HG03097 (cell line): Measurements from ENCODE around the gene NCBP3.
A peak's percentile ranks its signal among the peaks of the same experiment; 100 is the strongest.
"Not testable (repeated sequence)": the region's sequence is repeated elsewhere in the genome, so short reads cannot be mapped to it uniquely, and the experiment has no call there.

Experiments used
- ATAC-seq: cut with Tn5 transposase; IDR thresholded peaks from one replicate; pipeline ENCODE4 v1.9.1; 2021; ENCODE audit not compliant: unreplicated experiment, low FRiP score

Gene NCBP3

DNA sequence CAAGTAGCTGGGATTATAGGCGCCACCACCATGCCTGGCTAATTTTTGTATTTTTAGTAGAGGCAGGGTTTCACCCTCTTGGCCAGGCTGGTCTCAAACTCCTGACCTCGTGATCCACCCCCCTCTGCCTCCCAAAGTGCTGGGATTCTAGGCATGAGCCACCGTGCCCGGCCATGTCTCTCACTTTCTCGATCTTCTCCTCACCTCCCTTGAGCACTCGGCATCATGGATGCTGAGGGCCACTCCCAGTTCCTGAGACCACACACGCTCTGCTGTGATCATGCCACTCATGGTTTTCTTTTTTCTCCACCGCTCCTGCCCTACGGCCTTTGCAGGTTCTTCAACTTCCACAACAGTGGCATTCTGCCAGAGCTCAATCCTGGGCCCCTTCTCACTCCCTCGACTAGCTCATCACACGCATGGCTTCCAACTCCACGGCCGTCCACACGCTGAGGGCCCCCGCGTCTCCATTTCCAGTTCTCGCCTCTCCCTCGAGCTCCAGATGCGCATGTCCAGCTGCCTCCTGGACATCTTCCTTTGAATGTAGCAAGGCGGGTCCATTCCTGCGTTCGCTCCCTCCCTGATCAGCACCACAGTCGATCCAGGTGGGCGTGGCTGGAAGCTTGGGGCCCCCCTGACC lies 5.5 kb upstream of the NCBP3 start:
- no peak for ATAC-seq

DNA sequence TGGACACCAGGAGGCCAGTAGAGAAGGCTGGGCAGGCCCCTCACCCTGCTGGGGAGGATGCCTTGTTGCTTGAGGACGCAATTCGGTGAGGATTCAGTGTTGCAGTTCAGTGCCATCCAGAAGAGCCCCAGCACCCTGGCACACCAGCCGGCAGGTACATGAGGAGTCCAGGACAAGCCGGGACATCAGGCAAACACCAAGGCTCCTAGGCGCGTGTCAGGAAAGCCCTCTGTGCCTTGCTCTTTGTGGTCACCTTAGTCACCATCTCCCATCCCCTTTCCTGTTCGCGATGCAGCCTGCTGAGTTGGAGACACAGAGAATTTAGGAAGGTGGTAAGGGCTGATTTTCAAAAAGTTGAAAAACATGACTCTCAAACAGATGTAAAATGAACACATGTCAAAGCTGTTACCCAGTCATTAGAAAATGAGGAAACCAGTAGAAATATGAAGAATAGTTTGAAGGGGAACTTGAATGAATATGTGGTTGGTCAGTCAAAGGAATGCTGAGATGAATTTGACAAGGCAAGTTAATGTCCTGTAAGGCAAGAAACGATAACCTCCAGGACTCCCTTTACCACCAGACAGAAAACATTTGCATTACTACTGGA lies 2.3 kb upstream of the NCBP3 start:
- no peak for ATAC-seq

DNA sequence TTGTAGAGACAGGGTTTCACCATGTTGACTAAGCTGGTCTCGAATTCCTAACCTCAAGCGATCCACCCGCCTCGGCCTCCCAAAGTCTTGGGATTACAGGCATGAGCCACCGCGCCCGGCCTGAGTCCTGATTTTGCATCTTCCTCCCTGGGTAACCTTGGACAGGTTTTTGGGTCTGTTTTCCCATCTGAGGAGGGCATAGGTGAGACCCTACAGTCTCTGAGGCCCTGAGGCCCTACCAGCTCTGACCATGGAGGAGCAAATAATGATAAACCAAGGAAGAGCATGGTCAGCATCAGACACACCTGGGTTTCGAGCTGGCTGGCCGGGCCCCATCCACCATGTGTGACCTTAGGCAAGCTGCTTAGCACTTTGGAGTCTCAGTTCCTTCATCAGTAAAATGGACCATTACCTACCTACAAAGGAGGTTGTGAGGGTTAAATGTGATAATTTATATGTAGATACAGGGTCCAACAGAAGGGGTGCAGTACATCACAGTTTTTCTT lies 1.2 kb upstream of the NCBP3 start:
- ATAC-seq = no peak

DNA sequence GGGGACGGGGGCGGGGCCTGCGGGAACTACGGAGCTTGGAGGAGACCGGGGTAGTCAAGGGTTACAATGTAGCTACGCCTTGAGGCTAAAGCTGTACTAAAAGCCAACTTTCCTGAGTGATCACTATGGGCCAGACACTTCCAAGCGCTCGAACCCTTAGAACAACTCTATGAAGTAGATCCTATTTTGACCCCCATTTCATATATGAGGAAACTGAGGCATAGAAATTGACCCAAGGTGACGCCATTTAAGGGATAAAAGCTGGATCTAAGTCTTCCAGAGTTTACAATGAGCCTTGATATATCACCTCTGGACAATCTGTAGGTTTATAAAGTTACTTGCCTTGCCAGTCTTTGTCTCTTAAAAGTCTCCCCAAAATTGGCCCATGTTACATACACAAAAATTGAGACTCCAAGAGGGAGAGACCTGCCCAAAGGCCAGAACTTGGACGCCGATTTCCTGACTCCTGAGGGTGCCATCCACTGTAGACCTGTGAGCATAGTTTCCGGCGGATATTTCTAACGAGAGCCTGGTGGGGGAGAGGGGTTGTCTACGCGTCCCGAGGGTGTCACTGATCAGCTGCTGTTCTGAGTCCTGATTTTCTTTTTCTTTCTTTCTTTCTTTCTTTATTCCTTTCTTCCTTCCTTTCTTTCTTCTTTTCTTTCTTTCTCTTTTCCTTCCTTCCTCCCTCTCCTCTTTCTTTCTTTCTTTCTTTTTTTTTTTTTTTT lies 555 bp upstream of the NCBP3 start:
- no peak for ATAC-seq

- ATAC-seq = peak; percentile 11
Observed at GRCh38 chr17:3845291-3845620, 790 bp downstream of the NCBP3 start.

DNA sequence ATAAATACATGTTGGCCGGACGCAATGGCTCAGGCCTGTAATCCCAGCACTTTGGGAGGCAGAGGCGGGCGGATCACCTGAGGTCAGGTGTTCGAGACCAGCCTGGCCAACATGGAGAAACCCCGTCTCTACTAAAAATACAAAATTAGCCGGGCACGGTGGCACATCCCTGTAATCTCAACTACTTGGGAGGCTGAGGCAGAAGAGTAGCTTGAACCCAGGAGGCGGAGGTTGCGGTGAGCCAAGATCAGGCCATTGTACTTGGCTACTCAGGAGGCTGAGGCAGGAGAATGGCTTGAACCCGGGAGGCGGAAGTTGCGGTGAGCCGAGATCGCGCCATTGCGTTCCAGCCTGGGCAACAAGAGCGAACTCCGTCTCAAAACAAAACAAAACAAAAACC lies 1.5 kb downstream of the NCBP3 start:
- ATAC-seq = not testable (repeated sequence)

GRCh38 chr17:3843935-3844516 lies 2.0 kb downstream of the NCBP3 start:
- no peak for ATAC-seq

- ATAC-seq = no peak
Observed at GRCh38 chr17:3838206-3838605, 7.8 kb downstream of the NCBP3 start.

- ATAC-seq = no peak
Observed at GRCh38 chr17:3836551-3836950, 9.5 kb downstream of the NCBP3 start.

DNA sequence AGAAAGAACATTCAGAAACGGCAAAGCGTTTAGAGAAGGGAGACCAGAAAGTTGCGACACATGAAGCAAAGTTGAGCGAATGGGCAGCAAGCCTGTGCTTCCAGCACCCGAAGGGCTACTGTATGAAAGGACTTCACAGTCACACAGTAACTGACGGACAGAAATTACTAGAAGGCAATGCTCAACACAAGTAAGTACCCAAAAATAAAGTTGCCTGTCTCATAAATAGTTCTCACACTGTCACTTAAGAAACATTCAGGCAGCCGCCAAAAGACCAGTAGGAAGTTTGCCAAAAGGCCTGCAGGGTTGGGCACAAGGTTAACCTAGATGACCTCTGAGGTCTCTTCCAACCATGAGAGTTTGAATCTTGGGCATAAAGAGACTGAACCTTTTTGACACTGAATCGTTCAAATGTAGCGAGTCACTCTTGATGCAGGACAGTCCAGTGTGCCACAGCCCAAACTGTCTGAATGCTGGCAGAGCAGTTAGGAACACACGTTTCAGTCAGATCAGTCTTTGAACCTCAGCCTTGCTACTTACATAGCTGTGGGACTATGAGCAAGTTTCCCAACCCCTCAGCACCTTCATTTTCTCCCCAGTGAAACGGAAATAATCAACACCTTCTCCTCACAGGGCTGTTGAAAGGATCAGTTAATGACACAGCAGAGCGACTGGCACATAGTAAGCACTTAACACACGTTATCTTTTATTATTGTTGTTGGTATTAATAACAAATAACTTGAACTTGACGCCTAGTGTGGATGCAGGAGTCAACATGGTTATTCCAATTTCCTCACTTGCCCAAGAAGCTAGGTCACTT lies 10.4 kb downstream of the NCBP3 start:
- ATAC-seq = no peak

- no peak for ATAC-seq
Observed at GRCh38 chr17:3834811-3835210, 11.2 kb downstream of the NCBP3 start.

DNA sequence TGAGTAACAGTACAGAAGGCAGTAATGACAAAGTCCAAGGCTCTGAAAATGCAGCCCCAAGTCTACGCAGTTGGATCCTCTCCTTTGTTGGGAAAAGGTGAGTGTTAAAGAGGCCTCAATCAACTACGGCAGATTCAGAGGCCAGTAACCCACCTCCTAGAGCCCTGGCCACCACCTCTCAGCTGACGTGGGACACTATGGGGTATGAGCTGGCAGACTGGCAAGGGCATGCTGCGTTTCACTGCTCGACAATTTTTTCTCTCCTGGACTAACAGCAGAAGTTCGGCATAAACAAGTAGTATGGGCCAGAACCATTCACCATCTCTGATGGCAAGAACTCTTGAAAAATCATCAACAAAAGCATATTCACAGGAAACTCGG lies 17.2 kb downstream of the NCBP3 start:
- ATAC-seq = no peak

GRCh38 chr17:3828151-3828851 lies 17.7 kb downstream of the NCBP3 start:
- ATAC-seq = no peak

GRCh38 chr17:3827124-3827773 lies 18.8 kb downstream of the NCBP3 start:
- ATAC-seq = no peak

DNA sequence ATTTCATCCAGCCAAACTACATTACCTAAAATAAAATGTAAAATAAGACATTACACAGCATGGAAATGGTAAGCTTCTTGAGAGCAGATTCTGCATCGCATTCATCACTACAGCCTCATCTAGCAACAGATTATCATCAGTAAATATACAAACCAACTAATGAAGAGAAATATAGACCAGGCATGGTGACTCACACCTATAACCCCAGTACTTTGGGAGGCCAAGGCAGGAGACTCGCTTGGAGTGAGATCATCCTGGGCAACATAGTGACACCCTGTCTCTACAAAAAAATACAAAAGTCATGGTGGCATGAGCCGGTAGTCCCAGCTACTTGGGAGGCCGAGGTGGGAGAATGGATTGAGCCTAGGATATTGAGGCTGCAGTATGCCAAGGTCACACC lies 19.9 kb downstream of the NCBP3 start:
- ATAC-seq = no peak

- ATAC-seq = no peak
Observed at GRCh38 chr17:3821101-3821500, 24.9 kb downstream of the NCBP3 start.

DNA sequence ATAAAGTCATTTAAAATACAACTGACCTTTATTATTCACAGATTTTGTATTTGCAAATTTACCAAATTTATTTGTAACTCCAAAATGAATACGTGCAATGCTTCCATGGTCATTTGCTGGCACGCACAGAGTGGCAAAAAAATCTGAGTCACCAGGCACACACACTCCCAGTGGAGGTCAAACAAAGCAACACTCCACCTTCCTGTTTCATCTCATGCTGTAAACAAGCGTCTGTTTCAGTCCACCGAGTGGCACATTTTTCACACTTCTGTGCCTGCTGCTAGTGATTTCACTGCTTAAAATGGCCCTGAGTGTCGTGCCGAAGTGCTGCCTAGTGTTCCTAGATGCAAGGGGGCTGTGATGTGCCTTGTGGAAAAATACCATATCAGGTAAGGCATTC lies 27.3 kb downstream of the NCBP3 start:
- no peak for ATAC-seq

DNA sequence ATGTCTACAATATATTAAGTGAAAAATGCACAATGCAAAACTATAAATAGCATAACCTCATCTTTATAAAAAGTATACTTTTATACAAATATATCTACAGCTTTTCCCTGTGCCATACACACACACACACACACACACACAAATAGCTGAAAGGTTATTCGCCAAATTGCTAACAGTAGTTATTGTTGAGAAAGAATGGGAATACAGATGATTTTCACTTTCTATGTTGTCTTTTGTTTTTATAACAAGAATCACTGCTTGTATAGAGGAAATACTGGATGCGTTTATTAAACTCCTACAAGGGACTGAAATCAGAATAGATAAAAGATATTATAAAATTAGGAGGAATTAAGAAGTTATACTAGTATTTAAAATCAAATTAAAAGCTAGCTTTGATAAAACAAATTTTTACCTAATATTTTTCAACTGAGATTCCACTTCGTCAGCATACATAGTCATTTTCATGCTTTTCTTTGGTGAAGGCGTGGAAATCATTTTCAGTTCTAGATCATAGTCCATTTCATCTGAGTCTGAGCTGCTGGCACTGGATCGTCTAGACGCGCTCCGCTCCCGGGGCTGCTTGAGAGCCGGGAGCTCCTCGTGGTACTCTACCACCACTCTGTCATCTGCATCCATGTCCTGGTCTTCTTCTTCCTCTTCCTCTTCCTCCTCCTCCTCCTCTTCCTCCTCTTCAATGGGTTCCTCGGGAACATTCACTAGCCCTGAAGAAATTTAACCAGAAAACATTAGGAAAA lies 28.0 kb downstream of the NCBP3 start:
- no peak for ATAC-seq

GRCh38 chr17:3815925-3816324 lies 30.1 kb downstream of the NCBP3 start:
- no peak for ATAC-seq
